ENCODE measurements around the gene PPFIBP1.
A peak's percentile ranks its signal among the peaks of the same experiment; 100 is the strongest.
"Not testable (repeated sequence)": the region's sequence is repeated elsewhere in the genome, so short reads cannot be mapped to it uniquely, and the experiment has no call there.

The PPFIBP1 gene

GRCh38 chr12:27537855-27538675 lies 14.1 kb downstream of the PPFIBP1 start:
- no peak overlapping the region for H3K4me3 ChIP-seq
- no peak overlapping the region for H3K27ac ChIP-seq
- no peak for TF ChIP-seq CTCF (IDR thresholded peaks at IDR 0.05)
- no peak for DNase-seq (ENCODE audit: low spot score)

GRCh38 chr12:27539191-27539631 lies 15.2 kb downstream of the PPFIBP1 start:
- no peak for TF ChIP-seq CTCF (IDR thresholded peaks at IDR 0.05)
- no peak overlapping the region for H3K27ac ChIP-seq
- H3K4me3 ChIP-seq, result no peak overlapping the region
- no peak for DNase-seq (ENCODE audit: low spot score)

- no peak overlapping the region for H3K27ac ChIP-seq
- H3K4me3 ChIP-seq, result no peak overlapping the region
- no peak for DNase-seq (ENCODE audit: low spot score)
- no peak for TF ChIP-seq CTCF (IDR thresholded peaks at IDR 0.05)
Observed at GRCh38 chr12:27541031-27541719, 17.2 kb downstream of the PPFIBP1 start.

GRCh38 chr12:27542628-27543027 lies 18.6 kb downstream of the PPFIBP1 start:
- DNase-seq (ENCODE audit: low spot score), result no peak
- TF ChIP-seq CTCF (IDR thresholded peaks at IDR 0.05), result no peak
- Histone ChIP-seq H3K27ac (no peak overlapping the region), H3K4me3 (no peak overlapping the region)

GRCh38 chr12:27544858-27545257 lies 20.9 kb downstream of the PPFIBP1 start:
- H3K27ac ChIP-seq, result peak overlapping the region in 1 of 2 donors; percentile 63
- not testable (repeated sequence) for DNase-seq (ENCODE audit: low spot score); H3K4me3 ChIP-seq

GRCh38 chr12:27545665-27546064 lies 21.7 kb downstream of the PPFIBP1 start:
- TF ChIP-seq CTCF (IDR thresholded peaks at IDR 0.05), result no peak
- Histone ChIP-seq H3K27ac (peak overlapping the region; percentile 4 to 63), H3K4me3 (no peak overlapping the region)
- no peak for DNase-seq (ENCODE audit: low spot score)

- no peak overlapping the region for H3K27ac ChIP-seq
- TF ChIP-seq CTCF (IDR thresholded peaks at IDR 0.05), result no peak
Observed at GRCh38 chr12:27547592-27547991, 23.6 kb downstream of the PPFIBP1 start.

More at GRCh38 chr12:27547592-27547991, 23.6 kb downstream of the PPFIBP1 start:
- DNase-seq (ENCODE audit: low spot score), result no peak
- no peak overlapping the region for H3K4me3 ChIP-seq

All from coronary artery (tissue), 2 donors.